IPS-15b (cell line): ENCODE measurements around the gene FBXO48.
"Not testable (repeated sequence)": the region's sequence is repeated elsewhere in the genome, so short reads cannot be mapped to it uniquely, and the experiment has no call there.

ENCODE experiments used
- H3K27me3 ChIP-seq: one replicate; pipeline ENCODE4 v1.6.1; 2013; ENCODE audit warnings: low read length; ENCODE audit not compliant: control insufficient read depth, insufficient read depth
- H3K36me3 ChIP-seq: one replicate; pipeline ENCODE4 v1.6.1; 2013; ENCODE audit warnings: low read length; ENCODE audit not compliant: control insufficient read depth, insufficient read depth
- H3K4me1 ChIP-seq: one replicate; pipeline ENCODE4 v1.6.1; 2013; ENCODE audit warnings: mild to moderate bottlenecking, low read length; ENCODE audit not compliant: control insufficient read depth, insufficient read depth
- H3K4me3 ChIP-seq: one replicate; pipeline ENCODE4 v1.5.1; 2013; ENCODE audit warnings: low read depth, low read length
- H3K9ac ChIP-seq: one replicate; pipeline ENCODE4 v1.6.1; 2013; ENCODE audit warnings: low read depth, mild to moderate bottlenecking, low read length
- H3K9me3 ChIP-seq: one replicate; pipeline ENCODE4 v1.6.1; 2013; ENCODE audit warnings: mild to moderate bottlenecking, low read length; ENCODE audit not compliant: control insufficient read depth, insufficient read depth

Gene FBXO48

DNA sequence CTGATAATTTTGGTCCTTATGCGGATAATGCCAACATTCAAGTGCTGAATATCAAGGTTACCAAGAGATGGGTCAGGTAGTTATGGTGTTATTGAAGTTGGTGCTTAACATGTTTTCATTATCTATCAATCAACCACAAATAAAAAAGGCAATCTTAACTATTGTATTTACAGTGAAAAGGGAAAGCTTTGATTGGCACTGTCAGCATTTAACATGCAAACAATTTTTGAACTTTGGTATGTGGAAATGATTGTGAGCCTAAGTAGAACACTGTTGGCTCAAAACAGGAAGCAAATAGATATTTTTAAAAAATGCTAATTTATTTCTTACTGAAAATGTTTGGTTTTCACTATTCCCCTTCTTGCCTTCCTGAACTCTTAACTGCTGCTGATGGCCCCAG is 22.2 kb upstream of the FBXO48 start:
- Histone ChIP-seq H3K4me3 (no peak overlapping the region), H3K9ac (no peak overlapping the region), H3K9me3 (no peaks in the 10 kb centered on the region), H3K27me3 (no peaks in the 10 kb centered on the region), H3K4me1 (no peaks in the 10 kb centered on the region), H3K36me3 (no peaks in the 10 kb centered on the region)

- not testable (repeated sequence) for H3K36me3 ChIP-seq, H3K27me3 ChIP-seq, H3K9ac ChIP-seq, H3K4me1 ChIP-seq, H3K9me3 ChIP-seq, H3K4me3 ChIP-seq
Observed at GRCh38 chr2:68488605-68489004, 21.5 kb upstream of the FBXO48 start.

DNA sequence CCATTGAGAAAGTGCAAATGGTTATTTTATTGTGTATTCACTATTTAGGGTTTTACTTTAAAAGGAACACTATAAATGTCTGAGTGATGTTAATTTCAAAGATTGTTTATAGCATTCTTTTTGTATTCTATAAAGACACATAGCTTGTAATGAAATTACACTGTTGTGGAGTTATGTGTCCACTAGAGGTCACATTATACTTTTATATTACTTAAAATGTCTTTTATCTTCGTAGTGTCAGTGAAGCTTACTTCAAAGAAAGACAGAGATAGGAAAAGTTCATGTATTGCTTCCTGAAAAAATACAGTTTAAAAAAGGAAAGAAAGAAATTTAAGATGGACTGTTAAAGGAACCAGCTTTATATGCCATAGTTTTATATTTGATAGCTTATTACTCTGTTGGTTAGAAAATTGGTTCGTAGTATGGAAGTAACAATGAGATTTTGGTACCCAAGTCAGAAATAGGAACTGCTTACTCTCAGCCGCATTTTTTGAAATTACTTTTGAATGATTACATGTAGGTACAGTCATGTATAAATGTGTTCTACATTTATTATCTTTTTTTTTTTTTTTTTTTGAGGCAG is 20.8 kb upstream of the FBXO48 start:
- no peak overlapping the region for H3K4me3 ChIP-seq
- no peaks in the 10 kb centered on the region for H3K9me3 ChIP-seq
- H3K4me1 ChIP-seq = peaks cover 4% of the 10 kb centered on the region
- H3K36me3 ChIP-seq = no peaks in the 10 kb centered on the region
- no peak overlapping the region for H3K9ac ChIP-seq
- no peaks in the 10 kb centered on the region for H3K27me3 ChIP-seq

DNA sequence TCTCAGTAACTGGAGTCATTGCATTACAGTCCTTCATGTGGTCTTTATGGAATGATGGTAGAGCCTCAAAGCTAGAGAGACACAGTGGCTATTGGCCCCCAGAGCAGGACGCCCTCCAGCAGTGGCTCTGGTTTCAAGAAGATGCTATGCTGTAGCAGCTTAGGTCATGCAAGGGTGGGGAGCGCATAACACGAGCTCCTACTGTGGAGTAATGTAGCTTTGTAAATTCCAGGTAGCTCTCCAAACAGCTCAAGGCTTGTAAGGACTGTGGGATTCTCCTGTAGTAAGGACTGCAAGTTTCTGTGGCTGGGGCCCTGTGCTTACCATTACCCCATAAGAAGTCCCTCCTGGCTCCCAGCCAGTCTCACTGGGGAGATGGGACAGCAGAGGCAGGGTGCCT is 15.9 kb upstream of the FBXO48 start:
- Histone ChIP-seq H3K9me3 (no peaks in the 10 kb centered on the region), H3K27me3 (no peaks in the 10 kb centered on the region)

GRCh38 chr2:68482296-68482820 is 15.3 kb upstream of the FBXO48 start:
- Histone ChIP-seq H3K4me3 (no peak overlapping the region), H3K9ac (no peak overlapping the region), H3K36me3 (no peaks in the 10 kb centered on the region), H3K27me3 (no peaks in the 10 kb centered on the region), H3K4me1 (peaks cover 6% of the 10 kb centered on the region), H3K9me3 (no peaks in the 10 kb centered on the region)

More for the DNA sequence above, 15.9 kb upstream of the FBXO48 start:
- Histone ChIP-seq H3K36me3 (no peaks in the 10 kb centered on the region), H3K9ac (no peak overlapping the region), H3K4me3 (no peak overlapping the region), H3K4me1 (peaks cover 6% of the 10 kb centered on the region)

DNA sequence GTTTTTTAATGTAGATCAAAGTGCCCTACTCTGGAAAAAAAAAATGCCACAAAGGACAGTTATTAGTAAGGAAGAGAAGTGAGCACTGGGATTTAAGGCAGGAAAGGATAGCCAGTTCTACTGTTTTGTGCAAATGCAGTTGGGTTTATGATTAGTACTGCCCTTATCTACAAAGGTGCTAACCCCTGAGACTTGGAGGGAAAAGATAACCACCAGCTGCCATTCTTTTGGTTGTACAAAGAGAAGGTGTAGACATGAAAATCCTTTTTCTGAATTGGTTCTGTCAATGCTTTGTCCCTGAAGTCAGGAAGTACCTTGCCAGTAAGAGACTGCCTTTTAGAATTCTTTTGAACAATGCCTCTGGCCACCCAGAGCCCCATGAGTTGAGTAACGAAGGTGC is 11.6 kb upstream of the FBXO48 start:
- no peaks in the 10 kb centered on the region for H3K27me3 ChIP-seq
- H3K4me1 ChIP-seq = peaks cover 6% of the 10 kb centered on the region
- H3K9ac ChIP-seq = no peak overlapping the region
- H3K4me3 ChIP-seq = no peak overlapping the region
- no peaks in the 10 kb centered on the region for H3K9me3 ChIP-seq
- H3K36me3 ChIP-seq = no peaks in the 10 kb centered on the region

DNA sequence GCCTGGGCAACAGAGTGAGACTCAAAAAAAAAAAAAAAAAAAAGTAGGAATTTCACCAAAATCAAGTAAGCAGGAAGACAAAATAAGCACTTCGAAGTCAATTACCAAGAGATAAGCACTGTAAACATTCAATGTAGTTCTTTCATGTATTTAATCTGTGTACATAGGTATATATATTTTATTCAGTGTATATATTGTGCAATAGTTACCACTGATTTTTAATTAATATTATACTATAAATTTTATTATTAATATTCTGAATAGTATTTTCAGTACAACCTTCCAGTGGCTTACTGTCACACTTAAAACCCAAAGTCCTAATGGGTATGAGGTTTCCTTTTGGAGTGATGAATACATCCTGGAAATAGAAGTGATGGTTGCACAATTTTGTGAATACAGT is 9.4 kb upstream of the FBXO48 start:
- no peaks in the 10 kb centered on the region for H3K4me1 ChIP-seq
- no peak overlapping the region for H3K4me3 ChIP-seq
- H3K36me3 ChIP-seq = no peaks in the 10 kb centered on the region
- no peak overlapping the region for H3K9ac ChIP-seq
- no peaks in the 10 kb centered on the region for H3K9me3 ChIP-seq
- no peaks in the 10 kb centered on the region for H3K27me3 ChIP-seq

- no peaks in the 10 kb centered on the region for H3K4me1 ChIP-seq
- no peak overlapping the region for H3K4me3 ChIP-seq
- H3K9ac ChIP-seq = no peak overlapping the region
- no peaks in the 10 kb centered on the region for H3K27me3 ChIP-seq
- H3K9me3 ChIP-seq = no peaks in the 10 kb centered on the region
- H3K36me3 ChIP-seq = no peaks in the 10 kb centered on the region
Observed at GRCh38 chr2:68475576-68475975, 8.5 kb upstream of the FBXO48 start.

- H3K27me3 ChIP-seq = no peaks in the 10 kb centered on the region
- H3K9ac ChIP-seq = no peak overlapping the region
- H3K4me1 ChIP-seq = no peaks in the 10 kb centered on the region
- H3K4me3 ChIP-seq = no peak overlapping the region
- H3K9me3 ChIP-seq = no peaks in the 10 kb centered on the region
- H3K36me3 ChIP-seq = no peaks in the 10 kb centered on the region
Observed at GRCh38 chr2:68475110-68475509, 8.0 kb upstream of the FBXO48 start.

GRCh38 chr2:68472796-68473414 is 5.8 kb upstream of the FBXO48 start:
- Histone ChIP-seq H3K9ac (no peak overlapping the region), H3K36me3 (no peaks in the 10 kb centered on the region), H3K9me3 (no peaks in the 10 kb centered on the region), H3K4me3 (no peak overlapping the region), H3K4me1 (no peaks in the 10 kb centered on the region), H3K27me3 (peaks cover 2% of the 10 kb centered on the region)

GRCh38 chr2:68471385-68471784 is 4.3 kb upstream of the FBXO48 start:
- no peaks in the 10 kb centered on the region for H3K36me3 ChIP-seq
- H3K9me3 ChIP-seq = no peaks in the 10 kb centered on the region
- peaks cover 2% of the 10 kb centered on the region for H3K27me3 ChIP-seq
- no peaks in the 10 kb centered on the region for H3K4me1 ChIP-seq
- no peak overlapping the region for H3K4me3 ChIP-seq
- H3K9ac ChIP-seq = no peak overlapping the region

DNA sequence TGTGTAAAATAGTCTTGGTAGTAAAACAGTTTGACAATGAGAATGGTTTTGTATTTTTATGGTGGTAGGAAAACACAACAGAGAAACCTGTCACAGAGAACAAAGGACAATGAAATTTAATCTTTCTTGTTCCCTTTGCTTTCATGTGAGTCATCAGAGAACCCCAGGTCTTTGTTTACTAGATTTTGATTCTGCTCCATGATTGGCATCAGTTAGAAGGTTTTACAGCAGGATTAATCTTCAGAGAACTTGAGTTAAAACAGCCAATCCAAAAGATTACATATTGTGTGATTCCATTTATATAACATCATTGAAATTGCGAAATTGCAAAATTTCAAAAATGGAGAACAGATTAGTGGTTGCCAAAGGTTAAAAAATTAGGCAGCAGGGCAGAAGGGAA is 2.8 kb upstream of the FBXO48 start:
- H3K4me3 ChIP-seq = no peak overlapping the region
- H3K9ac ChIP-seq = no peak overlapping the region
- H3K27me3 ChIP-seq = peaks cover 2% of the 10 kb centered on the region
- H3K4me1 ChIP-seq = no peaks in the 10 kb centered on the region
- no peaks in the 10 kb centered on the region for H3K9me3 ChIP-seq
- no peaks in the 10 kb centered on the region for H3K36me3 ChIP-seq
